Right lobe of liver (tissue), 6 donors: ENCODE measurements around the gene ANKRD18B. TPM values are rescaled to one million over a fixed set of nuclear protein-coding genes. Genes with fewer than 3 reads are reported as not detected.
"Not testable (repeated sequence)": the region's sequence is repeated elsewhere in the genome, so short reads cannot be mapped to it uniquely, and the experiment has no call there.

Experiments used
- ATAC-seq, 4 donors: fragments of 200-7000 bp; cut with Tn5 transposase; one replicate each; pipeline ENCODE4 v1.9.1; 2020; ENCODE audit warnings: mild to moderate bottlenecking in 4 of 4, moderate library complexity in 4 of 4
- DNase-seq, 3 donors: peaks; one replicate each; pipeline ENCODE4 v3.0.0-alpha.2; 2020
- H3K27ac ChIP-seq, 3 donors: fragments of 200-600 bp; one replicate each; pipeline ENCODE4 v1.8.0; 2022
- H3K27me3 ChIP-seq, 2 donors: fragments of 200-600 bp; one replicate each; pipeline ENCODE4 v1.8.0; 2022
- H3K36me3 ChIP-seq, 4 donors: fragments of 200-600 bp; sonication (generic) in 1 of 4; one replicate each; pipeline versions ENCODE4 v1.5.1 to v1.8.0; 2017 to 2022; ENCODE audit warnings: control low read depth in 1 of 4
- H3K4me1 ChIP-seq, 4 donors: fragments of 200-600 bp; sonication (generic) in 1 of 4; one replicate each; pipeline versions ENCODE4 v1.5.1 to v1.8.0; 2017 to 2022; ENCODE audit warnings: control low read depth in 1 of 4
- H3K4me3 ChIP-seq, 3 donors: fragments of 200-600 bp; one replicate each; pipeline ENCODE4 v1.8.0; 2022
- H3K9me3 ChIP-seq, 4 donors: fragments of 200-600 bp; sonication (generic) in 1 of 4; one replicate each; pipeline versions ENCODE4 v1.5.1 to v1.8.0; 2017 to 2022; ENCODE audit warnings: control low read depth in 1 of 4
- WGBS: methylation state at CpG from one replicate; pipeline ENCODE4 v1.1.6; 2018; ENCODE audit warnings: low coverage, low lambda C conversion rate; ENCODE audit not compliant: insufficient coverage; ENCODE audit errors: missing lambda C conversion rate; 5-methylcytosine and 5-hydroxymethylcytosine counted together
- intact Hi-C, 2 donors: fragments of 100-400 bp; cut with DNase I; formaldehyde crosslinking; loops; one replicate each; pipeline versions ENCODE4 v1.11.2 to v1.14.1; 2022
- total RNA-seq, 6 experiments: library from RNA; depleted of rRNA in 2 of 6; stranded (reverse); fragments of >200 nt in 2 of 6; fragmentation: NEBNext Ultra II Directional in 3 of 6; extraction: Animal tissue kit (Norgen Biotek cat#: 25700) in 3 of 6; gene quantifications; one replicate each; pipeline versions ENCODE4 v1.1.0 to v1.2.4, GENCODE V29; 2016 to 2023
- donor health status: DM: no; HTN: yes; CAD: no.
- donor health status: DM: no; HTN: no; CAD: no.
- donor health status: DM: no; HTN: no; CAD: no.
- donor health status: DM: no; HTN: yes; CAD: no.
- donor health status: DM: no; HTN: yes; CAD: no.

ANKRD18B gene
- total RNA-seq, 6 experiments from 2014 or later: 0.06 to 1.3 (median 0.39) TPM; not detected in 3

- ATAC-seq, intact Hi-C loops, H3K27me3 ChIP-seq, H3K4me3 ChIP-seq, H3K27ac ChIP-seq, H3K4me1 ChIP-seq, DNase-seq, H3K9me3 ChIP-seq, H3K36me3 ChIP-seq: not testable (repeated sequence)
- no CpG with 5 or more reads among the region's 1 CpG for WGBS
Observed at GRCh38 chr9:33579996-33580395, 55.9 kb downstream of the ANKRD18B start.

GRCh38 chr9:33582686-33583085 is 58.6 kb downstream of the ANKRD18B start:
- H3K4me3 ChIP-seq, H3K27ac ChIP-seq, intact Hi-C loops, DNase-seq, ATAC-seq, H3K36me3 ChIP-seq, H3K27me3 ChIP-seq, H3K9me3 ChIP-seq, H3K4me1 ChIP-seq: not testable (repeated sequence)
- 22% methylated on average over 2 of the region's 2 CpGs for WGBS

- H3K27me3 ChIP-seq, DNase-seq, H3K36me3 ChIP-seq, H3K4me1 ChIP-seq, H3K9me3 ChIP-seq, H3K4me3 ChIP-seq, H3K27ac ChIP-seq, ATAC-seq, intact Hi-C loops: not testable (repeated sequence)
- 100% methylated on average over 1 of the region's 1 CpG for WGBS
Observed at GRCh38 chr9:33586128-33586527, 62.1 kb downstream of the ANKRD18B start.

GRCh38 chr9:33587799-33588198 is 63.7 kb downstream of the ANKRD18B start:
- H3K4me1 ChIP-seq, H3K4me3 ChIP-seq, ATAC-seq, H3K27ac ChIP-seq, intact Hi-C loops, DNase-seq, H3K27me3 ChIP-seq, H3K9me3 ChIP-seq, H3K36me3 ChIP-seq: not testable (repeated sequence)
- 63% methylated on average over 1 of the region's 2 CpGs for WGBS

GRCh38 chr9:33588876-33589275 is 64.8 kb downstream of the ANKRD18B start:
- H3K36me3 ChIP-seq, H3K4me1 ChIP-seq, intact Hi-C loops, H3K4me3 ChIP-seq, H3K9me3 ChIP-seq, H3K27ac ChIP-seq, DNase-seq, H3K27me3 ChIP-seq: not testable (repeated sequence)
- peak; percentile 26 to 87 (median 66) for ATAC-seq
- WGBS: no CpG with 5 or more reads among the region's 2 CpGs

- H3K9me3 ChIP-seq, H3K4me1 ChIP-seq, intact Hi-C loops, ATAC-seq, H3K27ac ChIP-seq, DNase-seq, H3K36me3 ChIP-seq, H3K4me3 ChIP-seq, H3K27me3 ChIP-seq: not testable (repeated sequence)
- 88% methylated on average over 1 of the region's 2 CpGs for WGBS
Observed at GRCh38 chr9:33590857-33591256, 66.8 kb downstream of the ANKRD18B start.

GRCh38 chr9:33596974-33597373 is 72.9 kb downstream of the ANKRD18B start:
- H3K27me3 ChIP-seq, ATAC-seq, H3K9me3 ChIP-seq, intact Hi-C loops, DNase-seq, H3K4me1 ChIP-seq, H3K36me3 ChIP-seq, H3K27ac ChIP-seq, H3K4me3 ChIP-seq: not testable (repeated sequence)
- no CpG with 5 or more reads among the region's 2 CpGs for WGBS

GRCh38 chr9:33597386-33597785 is 73.3 kb downstream of the ANKRD18B start:
- ATAC-seq, intact Hi-C loops: not testable (repeated sequence)
- 64% methylated on average over 2 of the region's 3 CpGs for WGBS

GRCh38 chr9:33598796-33599379 is 74.8 kb downstream of the ANKRD18B start:
- intact Hi-C loops, H3K27me3 ChIP-seq, H3K36me3 ChIP-seq, H3K27ac ChIP-seq, H3K4me3 ChIP-seq, H3K9me3 ChIP-seq, DNase-seq, H3K4me1 ChIP-seq, ATAC-seq: not testable (repeated sequence)
- 80% methylated on average over 1 of the region's 8 CpGs for WGBS

More at GRCh38 chr9:33597386-33597785, 73.3 kb downstream of the ANKRD18B start:
- not testable (repeated sequence) for DNase-seq, H3K36me3 ChIP-seq, H3K4me3 ChIP-seq, H3K4me1 ChIP-seq, H3K27me3 ChIP-seq, H3K27ac ChIP-seq, H3K9me3 ChIP-seq

- intact Hi-C loops, ATAC-seq, H3K27me3 ChIP-seq, H3K4me3 ChIP-seq, H3K9me3 ChIP-seq, H3K4me1 ChIP-seq, DNase-seq, H3K27ac ChIP-seq, H3K36me3 ChIP-seq: not testable (repeated sequence)
- WGBS: no CpG with 5 or more reads among the region's 32 CpGs
Observed at GRCh38 chr9:33600911-33601310, 76.9 kb downstream of the ANKRD18B start.
